HG03521 (cell line): ENCODE data around the gene FBXO48.
A peak's percentile ranks its signal among the peaks of the same experiment; 100 is the strongest.

Experiments
- ATAC-seq: cut with Tn5 transposase; IDR thresholded peaks from one replicate; pipeline ENCODE4 v1.9.1; 2021; ENCODE audit warnings: mild to moderate bottlenecking, moderate library complexity; ENCODE audit not compliant: unreplicated experiment

Gene FBXO48

GRCh38 chr2:68438455-68439303, 28.4 kb downstream of the FBXO48 start:
- ATAC-seq: no peak

GRCh38 chr2:68436270-68436669, 30.8 kb downstream of the FBXO48 start:
- no peak for ATAC-seq

- no peak for ATAC-seq
Observed at GRCh38 chr2:68435615-68436014, 31.5 kb downstream of the FBXO48 start.

GRCh38 chr2:68434981-68435380, 32.1 kb downstream of the FBXO48 start:
- ATAC-seq: no peak

GRCh38 chr2:68432696-68433658, 34.1 kb downstream of the FBXO48 start:
- ATAC-seq: no peak

GRCh38 chr2:68431316-68431972, 35.6 kb downstream of the FBXO48 start:
- ATAC-seq: no peak

- ATAC-seq: no peak
Observed at GRCh38 chr2:68429311-68429826, 37.7 kb downstream of the FBXO48 start.

- ATAC-seq: no peak
Observed at GRCh38 chr2:68428746-68429145, 38.3 kb downstream of the FBXO48 start.

- ATAC-seq: no peak
Observed at GRCh38 chr2:68428126-68428525, 39.0 kb downstream of the FBXO48 start.

GRCh38 chr2:68426848-68427579, 40.1 kb downstream of the FBXO48 start:
- no peak for ATAC-seq

GRCh38 chr2:68426446-68426845, 40.6 kb downstream of the FBXO48 start:
- no peak for ATAC-seq

GRCh38 chr2:68425503-68425902, 41.6 kb downstream of the FBXO48 start:
- no peak for ATAC-seq

- peak; percentile 70 for ATAC-seq
Observed at GRCh38 chr2:68423966-68424650, 43.0 kb downstream of the FBXO48 start.

- ATAC-seq: no peak
Observed at GRCh38 chr2:68420254-68420910, 46.7 kb downstream of the FBXO48 start.

GRCh38 chr2:68418855-68419254, 48.2 kb downstream of the FBXO48 start:
- peak; percentile 39 for ATAC-seq

GRCh38 chr2:68418419-68418818, 48.7 kb downstream of the FBXO48 start:
- no peak for ATAC-seq

GRCh38 chr2:68417926-68418325, 49.2 kb downstream of the FBXO48 start:
- no peak for ATAC-seq

- no peak for ATAC-seq
Observed at GRCh38 chr2:68416081-68416675, 50.9 kb downstream of the FBXO48 start.

GRCh38 chr2:68415521-68415920, 51.6 kb downstream of the FBXO48 start:
- no peak for ATAC-seq
